ENCODE measurements around the gene ERLEC1.

DNA sequence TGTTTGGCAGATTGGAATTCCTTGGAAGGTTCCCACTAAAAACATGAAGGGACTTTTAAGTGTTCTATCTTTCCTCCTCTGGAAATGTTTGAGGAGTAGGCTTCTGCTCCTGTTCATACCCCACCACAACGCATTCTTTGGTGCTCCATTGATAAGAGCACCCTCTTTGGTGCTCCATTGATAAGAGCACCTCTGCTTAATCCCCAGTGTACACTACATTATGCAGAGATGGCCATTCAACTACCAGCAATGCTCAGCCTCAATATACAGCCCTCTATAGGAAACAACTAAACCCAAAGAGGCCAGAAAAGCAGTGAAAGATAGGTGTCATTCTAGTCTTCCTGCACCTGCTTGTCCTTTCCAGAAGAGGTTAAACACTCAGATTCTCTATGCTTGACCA, 21.1 kb upstream of the ERLEC1 start:
- TF ChIP-seq, protein P1, sequence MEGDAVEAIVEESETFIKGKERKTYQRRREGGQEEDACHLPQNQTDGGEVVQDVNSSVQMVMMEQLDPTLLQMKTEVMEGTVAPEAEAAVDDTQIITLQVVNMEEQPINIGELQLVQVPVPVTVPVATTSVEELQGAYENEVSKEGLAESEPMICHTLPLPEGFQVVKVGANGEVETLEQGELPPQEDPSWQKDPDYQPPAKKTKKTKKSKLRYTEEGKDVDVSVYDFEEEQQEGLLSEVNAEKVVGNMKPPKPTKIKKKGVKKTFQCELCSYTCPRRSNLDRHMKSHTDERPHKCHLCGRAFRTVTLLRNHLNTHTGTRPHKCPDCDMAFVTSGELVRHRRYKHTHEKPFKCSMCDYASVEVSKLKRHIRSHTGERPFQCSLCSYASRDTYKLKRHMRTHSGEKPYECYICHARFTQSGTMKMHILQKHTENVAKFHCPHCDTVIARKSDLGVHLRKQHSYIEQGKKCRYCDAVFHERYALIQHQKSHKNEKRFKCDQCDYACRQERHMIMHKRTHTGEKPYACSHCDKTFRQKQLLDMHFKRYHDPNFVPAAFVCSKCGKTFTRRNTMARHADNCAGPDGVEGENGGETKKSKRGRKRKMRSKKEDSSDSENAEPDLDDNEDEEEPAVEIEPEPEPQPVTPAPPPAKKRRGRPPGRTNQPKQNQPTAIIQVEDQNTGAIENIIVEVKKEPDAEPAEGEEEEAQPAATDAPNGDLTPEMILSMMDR (IDR thresholded peaks at IDR 0.05; ENCODE audit: poor library complexity, severe bottlenecking): no peak
- TF ChIP-seq, protein P2, sequence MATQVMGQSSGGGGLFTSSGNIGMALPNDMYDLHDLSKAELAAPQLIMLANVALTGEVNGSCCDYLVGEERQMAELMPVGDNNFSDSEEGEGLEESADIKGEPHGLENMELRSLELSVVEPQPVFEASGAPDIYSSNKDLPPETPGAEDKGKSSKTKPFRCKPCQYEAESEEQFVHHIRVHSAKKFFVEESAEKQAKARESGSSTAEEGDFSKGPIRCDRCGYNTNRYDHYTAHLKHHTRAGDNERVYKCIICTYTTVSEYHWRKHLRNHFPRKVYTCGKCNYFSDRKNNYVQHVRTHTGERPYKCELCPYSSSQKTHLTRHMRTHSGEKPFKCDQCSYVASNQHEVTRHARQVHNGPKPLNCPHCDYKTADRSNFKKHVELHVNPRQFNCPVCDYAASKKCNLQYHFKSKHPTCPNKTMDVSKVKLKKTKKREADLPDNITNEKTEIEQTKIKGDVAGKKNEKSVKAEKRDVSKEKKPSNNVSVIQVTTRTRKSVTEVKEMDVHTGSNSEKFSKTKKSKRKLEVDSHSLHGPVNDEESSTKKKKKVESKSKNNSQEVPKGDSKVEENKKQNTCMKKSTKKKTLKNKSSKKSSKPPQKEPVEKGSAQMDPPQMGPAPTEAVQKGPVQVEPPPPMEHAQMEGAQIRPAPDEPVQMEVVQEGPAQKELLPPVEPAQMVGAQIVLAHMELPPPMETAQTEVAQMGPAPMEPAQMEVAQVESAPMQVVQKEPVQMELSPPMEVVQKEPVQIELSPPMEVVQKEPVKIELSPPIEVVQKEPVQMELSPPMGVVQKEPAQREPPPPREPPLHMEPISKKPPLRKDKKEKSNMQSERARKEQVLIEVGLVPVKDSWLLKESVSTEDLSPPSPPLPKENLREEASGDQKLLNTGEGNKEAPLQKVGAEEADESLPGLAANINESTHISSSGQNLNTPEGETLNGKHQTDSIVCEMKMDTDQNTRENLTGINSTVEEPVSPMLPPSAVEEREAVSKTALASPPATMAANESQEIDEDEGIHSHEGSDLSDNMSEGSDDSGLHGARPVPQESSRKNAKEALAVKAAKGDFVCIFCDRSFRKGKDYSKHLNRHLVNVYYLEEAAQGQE (IDR thresholded peaks at IDR 0.05; ENCODE audit: borderline replicate concordance): no peak
- TF ChIP-seq POLR2AphosphoS5 (IDR thresholded peaks at IDR 0.05): no peak
- TF ChIP-seq RAD21 (conservative IDR thresholded peaks at IDR 0.05): no peak
- TF ChIP-seq EZH2 (IDR thresholded peaks at IDR 0.05; ENCODE audit: borderline replicate concordance, insufficient read depth, low read length, poor library complexity, severe bottlenecking): no peak
- TF ChIP-seq EP300 (conservative IDR thresholded peaks at IDR 0.05; ENCODE audit: poor library complexity, severe bottlenecking): no peak
- no peak for TF ChIP-seq MXI1 (conservative IDR thresholded peaks at IDR 0.05; ENCODE audit: poor library complexity, severe bottlenecking)
- no peak for TF ChIP-seq TAF1 (IDR thresholded peaks at IDR 0.05; ENCODE audit: low read depth)

All from neural cell (in vitro differentiated cells).